ENCODE data around the gene TMEM54.

GRCh38 chr1:32906654-32907053 lies 5.5 kb upstream of the TMEM54 start:
- TF ChIP-seq MAX (IDR thresholded peaks at IDR 0.05; ENCODE audit: low read depth, low read length): no peak
- no peak for TF ChIP-seq ASH2L (IDR thresholded peaks at IDR 0.05; ENCODE audit: borderline replicate concordance, low read depth)
- no peak for TF ChIP-seq FOXM1 (IDR thresholded peaks at IDR 0.05; ENCODE audit: low read depth, low read length)
- TF ChIP-seq POLR2A (IDR thresholded peaks at IDR 0.05; ENCODE audit: low read depth, low read length): no peak
- TF ChIP-seq CTCF (IDR thresholded peaks at IDR 0.05 in 2 of 3, conservative IDR thresholded peaks at IDR 0.05 in 1 of 3; ENCODE audit: control insufficient read depth in 2 of 3, extremely low read depth in 1 of 3, insufficient read depth in 1 of 3, low read depth in 3 of 3, low read length in 3 of 3): no peak
- no peak for TF ChIP-seq FOXK2 (IDR thresholded peaks at IDR 0.05)
- TF ChIP-seq KDM1A (IDR thresholded peaks at IDR 0.05; ENCODE audit: borderline replicate concordance): no peak

Data from GM12878 (cell line).